CD4-positive, alpha-beta T cell (primary cell): ENCODE measurements around the gene NR0B1. TPM values are rescaled to one million over a fixed set of nuclear protein-coding genes. Genes with fewer than 3 reads are reported as not detected.

Experiments used
- ATAC-seq: fragments of 200-7000 bp; cut with Tn5 transposase; one replicate; pipeline ENCODE4 v1.10.0; 2022; ENCODE audit warnings: mild to moderate bottlenecking; ENCODE audit not compliant: poor library complexity
- CTCF ChIA-PET: fragments of 350-600 bp; sonication (Branson Sonifier 250); formaldehyde crosslinking; loops from one replicate; lab custom pipeline; 2021; ENCODE audit warnings: antibody characterized with exemption, inconsistent platforms; lab: Charles Lee
- POLR2A ChIA-PET: fragments of 350-600 bp; sonication (Branson Sonifier 250); formaldehyde crosslinking; loops from one replicate; lab custom pipeline; 2021; ENCODE audit warnings: antibody characterized with exemption, inconsistent platforms; lab: Charles Lee
- DNase-seq, 14 experiments: peaks; one replicate each; pipeline ENCODE4 v3.0.0-alpha.2; 2013 to 2020; ENCODE audit warnings: mixed read lengths in 2 of 14
- H3K27ac ChIP-seq, 2 donors: one replicate each; pipeline versions ENCODE4 v1.5.1 to v1.7.0; 2013; ENCODE audit warnings: low read length in 2 of 2, low read depth in 1 of 2, mild to moderate bottlenecking in 1 of 2
- H3K27me3 ChIP-seq, 2 experiments: 1 replicate in 1 of 2; 2 replicates in 1 of 2; pipeline versions ENCODE4 v1.6.1 to v1.7.0; 2013; ENCODE audit warnings: low read length in 2 of 2, control low read depth in 1 of 2, mild to moderate bottlenecking in 1 of 2, moderate library complexity in 1 of 2; ENCODE audit not compliant: insufficient read depth in 2 of 2, control insufficient read depth in 1 of 2
- H3K36me3 ChIP-seq: one replicate; pipeline ENCODE4 v1.6.1; 2013; ENCODE audit warnings: low read length, control low read depth; ENCODE audit not compliant: insufficient read depth
- H3K4me1 ChIP-seq: one replicate; pipeline ENCODE4 v1.6.1; 2013; ENCODE audit warnings: low read length, control low read depth; ENCODE audit not compliant: insufficient read depth
- H3K4me3 ChIP-seq: one replicate; pipeline ENCODE4 v1.5.1; 2013; ENCODE audit warnings: mild to moderate bottlenecking, low read length, moderate library complexity
- H3K9me3 ChIP-seq, 2 experiments: 1 replicate in 1 of 2; 2 replicates in 1 of 2; pipeline versions ENCODE4 v1.6.1 to v1.7.0; 2013; ENCODE audit warnings: low read length in 2 of 2, mild to moderate bottlenecking in 2 of 2, control low read depth in 1 of 2, moderate library complexity in 1 of 2; ENCODE audit not compliant: control insufficient read depth in 1 of 2, insufficient read depth in 1 of 2
- H3K27ac Mint-ChIP-seq: one replicate; pipeline ENCODE4 v1.8.0; 2020; ENCODE audit warnings: mixed read lengths
- H3K27me3 Mint-ChIP-seq: one replicate; pipeline ENCODE4 v1.8.0; 2021; ENCODE audit warnings: mixed read lengths
- H3K36me3 Mint-ChIP-seq: one replicate; pipeline ENCODE4 v1.8.0; 2021; ENCODE audit warnings: low read depth, mixed read lengths
- H3K4me1 Mint-ChIP-seq: one replicate; pipeline ENCODE4 v1.8.0; 2021; ENCODE audit warnings: low read depth, mixed read lengths
- H3K4me3 Mint-ChIP-seq: one replicate; pipeline ENCODE4 v1.8.0; 2020; ENCODE audit warnings: mild to moderate bottlenecking, mixed read lengths
- H3K9me3 Mint-ChIP-seq: one replicate; pipeline ENCODE4 v1.8.0; 2020; ENCODE audit warnings: mixed read lengths
- CTCF ChIP-seq: fragments of 200-600 bp; IDR thresholded peaks from one replicate; pipeline ENCODE4 v1.8.0; 2022; ENCODE audit warnings: antibody characterized with exemption, mild to moderate bottlenecking
- intact Hi-C, 2 experiments: fragments of 100-400 bp; cut with DNase I in 1 of 2; cut with micrococcal nuclease in 1 of 2; formaldehyde crosslinking; loops; one replicate each; pipeline versions ENCODE4 v1.15.1 to v1.9.0; 2023 to 2025; cut with DNase I, micrococcal nuclease
- total RNA-seq, 174 experiments: library from RNA in 2 of 174; stranded (reverse) in 2 of 174; gene quantifications; one replicate each; pipeline ENCODE4 v1.2.3 and lab custom pipeline; 2021 to 2026

The NR0B1 gene
- total RNA-seq, 2 experiments from 2014 or later, result not detected

- no peak overlapping the region for H3K4me3 ChIP-seq
- CTCF ChIA-PET, result no interaction called here
- Mint-ChIP-seq H3K4me3 (no peak overlapping the region), H3K36me3 (no peaks in the 10 kb centered on the region), H3K27ac (no peak overlapping the region), H3K27me3 (no peaks in the 10 kb centered on the region), H3K4me1 (no peaks in the 10 kb centered on the region), H3K9me3 (no peaks in the 10 kb centered on the region)
- DNase-seq (no peak), ATAC-seq (no peak)
- intact Hi-C loops, result no loop called here
- TF ChIP-seq CTCF, result no peak
- no peaks in the 10 kb centered on the region for H3K9me3 ChIP-seq
- H3K4me1 ChIP-seq, result no peaks in the 10 kb centered on the region
- POLR2A ChIA-PET, result no interaction called here
- no peaks in the 10 kb centered on the region for H3K36me3 ChIP-seq
- no peaks in the 10 kb centered on the region for H3K27me3 ChIP-seq
- no peak overlapping the region for H3K27ac ChIP-seq
Observed at GRCh38 chrX:30296408-30297254, 12.6 kb downstream of the NR0B1 start.

DNA sequence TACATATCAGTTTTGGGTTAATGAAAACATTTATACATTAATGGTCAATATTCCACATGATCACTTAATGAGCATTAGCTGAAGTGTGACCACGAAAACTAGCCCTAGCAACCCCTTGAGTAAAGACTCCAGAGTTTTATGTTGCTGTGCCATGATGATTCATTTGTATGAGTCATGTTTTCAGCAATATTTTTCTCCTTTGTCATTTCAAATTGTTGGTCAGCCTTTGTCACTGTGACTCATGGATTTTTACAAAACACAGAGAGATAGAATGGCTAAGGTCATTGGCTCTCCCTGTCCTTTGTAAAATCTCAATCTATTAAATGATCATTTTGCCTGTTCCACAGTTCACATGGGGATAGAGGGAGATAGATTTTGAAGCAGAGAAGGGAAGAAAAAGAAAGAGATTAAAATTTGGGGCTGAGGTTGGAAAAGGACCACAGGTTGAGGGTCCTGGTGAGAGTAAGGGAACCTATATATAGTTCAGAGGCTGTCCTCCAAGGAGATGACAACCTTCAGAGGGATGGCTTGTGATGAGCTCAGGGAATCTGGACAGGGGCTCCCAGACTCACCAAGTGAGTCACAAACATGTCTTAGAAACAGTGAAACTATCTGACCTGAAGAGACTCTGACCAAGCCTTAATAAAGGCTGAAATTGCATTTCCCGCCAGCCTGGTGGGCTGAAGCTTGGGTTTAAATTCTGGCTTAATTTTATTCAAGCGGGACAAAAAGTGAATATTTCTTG is 25.6 kb downstream of the NR0B1 start:
- H3K9me3 ChIP-seq, result no peaks in the 10 kb centered on the region
- intact Hi-C loops, result no loop called here
- POLR2A ChIA-PET, result no interaction called here
- H3K27me3 ChIP-seq, result no peaks in the 10 kb centered on the region
- Mint-ChIP-seq H3K4me3 (no peak overlapping the region), H3K27ac (no peak overlapping the region), H3K4me1 (peaks cover 9% of the 10 kb centered on the region), H3K27me3 (no peaks in the 10 kb centered on the region), H3K36me3 (no peaks in the 10 kb centered on the region), H3K9me3 (no peaks in the 10 kb centered on the region)
- no peak for DNase-seq
- no peak for TF ChIP-seq CTCF
- no peak overlapping the region for H3K27ac ChIP-seq
- no peaks in the 10 kb centered on the region for H3K4me1 ChIP-seq
- no peaks in the 10 kb centered on the region for H3K36me3 ChIP-seq
- H3K4me3 ChIP-seq, result no peak overlapping the region
- CTCF ChIA-PET, result no interaction called here
- no peak for ATAC-seq

- Mint-ChIP-seq H3K27me3 (no peaks in the 10 kb centered on the region), H3K4me3 (no peak overlapping the region), H3K36me3 (no peaks in the 10 kb centered on the region), H3K9me3 (no peaks in the 10 kb centered on the region), H3K4me1 (peaks cover 9% of the 10 kb centered on the region), H3K27ac (no peak overlapping the region)
- Histone ChIP-seq H3K4me3 (no peak overlapping the region), H3K9me3 (no peaks in the 10 kb centered on the region), H3K27me3 (no peaks in the 10 kb centered on the region), H3K27ac (no peak overlapping the region), H3K36me3 (no peaks in the 10 kb centered on the region), H3K4me1 (no peaks in the 10 kb centered on the region)
- ATAC-seq (no peak), DNase-seq (no peak)
- intact Hi-C loops, result no loop called here
- ChIA-PET POLR2A (no interaction called here), CTCF (no interaction called here)
- TF ChIP-seq CTCF, result no peak
Observed at GRCh38 chrX:30282527-30282926, 26.7 kb downstream of the NR0B1 start.
